Left lobe of liver (tissue), 1 donor: ENCODE results near the gene ZFX. TPM values are rescaled to one million over a fixed set of nuclear protein-coding genes. Genes with fewer than 3 reads are reported as not detected.

Experiments
- total RNA-seq: library from RNA; stranded (reverse); gene quantifications from one replicate; pipeline ENCODE4 v1.2.1, GENCODE V29; 2021
- donor health status: DM: no; HTN: yes; CAD: no.

ZFX gene
- total RNA-seq, 1 donor from 2014 or later, result 12.5 TPM

Other genes starting within 250 kb of the ZFX start
- gene APOO, start 241.8 kb upstream of the ZFX start, total RNA-seq, result 11.2 TPM
- gene CXorf58, start 241.7 kb upstream of the ZFX start, total RNA-seq, result not detected
- gene KLHL15, start 122.5 kb upstream of the ZFX start, total RNA-seq, result 5.7 TPM
- gene EIF2S3, start 94.8 kb upstream of the ZFX start, total RNA-seq, result 49.9 TPM
- gene SUPT20HL2, start 164.3 kb downstream of the ZFX start, total RNA-seq, result not detected
- not detected for gene SUPT20HL1, start 210.9 kb downstream of the ZFX start, total RNA-seq